SKM-1 (cell line): ENCODE measurements around the gene GALNT15.
A peak's percentile ranks its signal among the peaks of the same experiment; 100 is the strongest.

Source experiments
- DNase-seq: peaks from one replicate; lab custom pipeline; 2025; ENCODE audit not compliant: unreplicated experiment; lab: John Stamatoyannopoulos, UW

Gene GALNT15

GRCh38 chr3:16251316-16252085, 77.0 kb downstream of the GALNT15 start:
- DNase-seq: no peak

GRCh38 chr3:16252243-16252978, 77.9 kb downstream of the GALNT15 start:
- no peak for DNase-seq

- no peak for DNase-seq
Observed at GRCh38 chr3:16252988-16253387, 78.5 kb downstream of the GALNT15 start.

- DNase-seq: peak; percentile 93
Observed at GRCh38 chr3:16253601-16254000, 79.1 kb downstream of the GALNT15 start.

- DNase-seq: no peak
Observed at GRCh38 chr3:16254916-16255315, 80.4 kb downstream of the GALNT15 start.

- no peak for DNase-seq
Observed at GRCh38 chr3:16255326-16255725, 80.8 kb downstream of the GALNT15 start.

- DNase-seq: no peak
Observed at GRCh38 chr3:16255726-16256125, 81.2 kb downstream of the GALNT15 start.

- DNase-seq: no peak
Observed at GRCh38 chr3:16257309-16257708, 82.8 kb downstream of the GALNT15 start.

GRCh38 chr3:16258177-16258576, 83.7 kb downstream of the GALNT15 start:
- DNase-seq: no peak

GRCh38 chr3:16258866-16259265, 84.4 kb downstream of the GALNT15 start:
- DNase-seq: no peak

- DNase-seq: no peak
Observed at GRCh38 chr3:16260046-16260445, 85.6 kb downstream of the GALNT15 start.

GRCh38 chr3:16262174-16262573, 87.7 kb downstream of the GALNT15 start:
- DNase-seq: no peak

- DNase-seq: no peak
Observed at GRCh38 chr3:16264174-16264707, 89.8 kb downstream of the GALNT15 start.

- peak; percentile 95 for DNase-seq
Observed at GRCh38 chr3:16264708-16265454, 90.4 kb downstream of the GALNT15 start, which contains the start of the genes DPH3 and OXNAD1. Gene DPH3 (minus strand): TSS chr3:16264943. CDS start chr3:16264876, 67 bp downstream. Gene OXNAD1 (plus strand): TSS chr3:16265212. CDS start chr3:16270953, 5,741 bp downstream.

GRCh38 chr3:16265455-16265786, 90.9 kb downstream of the GALNT15 start:
- DNase-seq: no peak

- DNase-seq: no peak
Observed at GRCh38 chr3:16266714-16267113, 92.2 kb downstream of the GALNT15 start.

- no peak for DNase-seq
Observed at GRCh38 chr3:16270855-16271254, 96.4 kb downstream of the GALNT15 start.

GRCh38 chr3:16272588-16272987, 98.1 kb downstream of the GALNT15 start:
- DNase-seq: no peak

- DNase-seq: no peak
Observed at GRCh38 chr3:16273867-16274266, 99.4 kb downstream of the GALNT15 start.

GRCh38 chr3:16277471-16277870, 103.0 kb downstream of the GALNT15 start:
- no peak for DNase-seq
